ENCODE data around the gene ZNF280D.

The ZNF280D gene

DNA sequence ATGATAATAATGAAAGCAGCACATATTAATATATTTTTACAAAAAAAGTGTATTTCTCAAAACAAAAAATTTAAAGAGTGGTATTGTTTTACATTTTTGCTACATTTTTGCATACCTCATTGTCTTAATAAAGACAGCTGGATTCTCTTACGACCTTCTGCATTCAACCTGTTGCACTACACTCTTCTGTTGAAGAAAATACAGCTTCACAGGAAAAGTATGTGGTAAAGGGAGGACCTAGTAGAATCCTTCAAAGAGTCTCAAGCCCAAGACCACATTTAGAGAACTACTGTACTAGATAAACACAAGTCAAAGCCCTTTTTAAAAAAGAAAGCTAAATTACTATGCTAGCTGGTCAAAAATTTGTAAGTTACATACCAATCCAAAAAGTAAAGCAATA lies 7.9 kb downstream of the ZNF280D start:
- no peak overlapping the region for H3K4me3 ChIP-seq (ENCODE audit: low read length)
- DNase-seq (ENCODE audit: low read depth) = no peak
- TF ChIP-seq CTCF (IDR thresholded peaks at IDR 0.05; ENCODE audit: insufficient read depth, low read depth, low read length, missing control alignments) = no peak

DNA sequence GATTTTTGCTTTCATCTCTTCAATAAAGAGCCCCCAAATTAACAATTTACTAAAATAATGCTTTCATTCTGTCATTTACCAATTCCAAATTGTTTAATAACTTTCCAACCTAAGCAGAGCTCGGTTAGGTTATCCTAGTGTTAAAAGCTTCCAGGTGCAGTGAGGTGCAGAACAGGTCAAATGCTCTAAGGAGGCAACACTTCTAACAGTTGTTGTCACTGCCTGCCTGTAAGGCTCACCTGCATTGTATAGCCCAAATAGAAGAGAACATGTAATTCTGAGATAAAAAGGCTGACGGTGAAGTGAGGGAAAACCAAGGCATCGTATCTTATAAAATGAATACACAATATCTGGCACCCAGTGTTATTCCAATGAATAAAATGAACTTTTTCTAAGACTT lies 9.1 kb downstream of the ZNF280D start:
- no peak for DNase-seq (ENCODE audit: low read depth)
- TF ChIP-seq CTCF (IDR thresholded peaks at IDR 0.05; ENCODE audit: insufficient read depth, low read depth, low read length, missing control alignments) = no peak
- H3K4me3 ChIP-seq (ENCODE audit: low read length) = no peak overlapping the region

DNA sequence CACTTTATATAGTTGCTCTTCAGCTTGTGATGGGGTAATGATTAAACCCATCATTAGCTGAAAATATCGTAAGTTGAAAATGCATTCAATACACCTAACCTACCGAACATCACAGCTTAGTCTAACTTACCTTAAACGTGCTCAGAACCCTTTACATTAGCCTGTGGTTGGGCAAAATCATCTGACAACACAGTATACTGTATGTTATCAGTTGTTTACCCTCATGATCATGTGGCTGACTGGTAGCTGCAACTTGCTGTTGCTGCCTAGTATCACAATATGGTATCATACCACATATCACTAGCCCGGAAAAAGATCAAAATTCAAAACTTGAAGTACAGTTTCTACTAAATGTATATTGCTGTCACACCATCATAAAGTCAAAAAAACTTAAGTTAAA lies 9.5 kb downstream of the ZNF280D start:
- no peak for TF ChIP-seq CTCF (IDR thresholded peaks at IDR 0.05; ENCODE audit: insufficient read depth, low read depth, low read length, missing control alignments)
- no peak for DNase-seq (ENCODE audit: low read depth)

DNA sequence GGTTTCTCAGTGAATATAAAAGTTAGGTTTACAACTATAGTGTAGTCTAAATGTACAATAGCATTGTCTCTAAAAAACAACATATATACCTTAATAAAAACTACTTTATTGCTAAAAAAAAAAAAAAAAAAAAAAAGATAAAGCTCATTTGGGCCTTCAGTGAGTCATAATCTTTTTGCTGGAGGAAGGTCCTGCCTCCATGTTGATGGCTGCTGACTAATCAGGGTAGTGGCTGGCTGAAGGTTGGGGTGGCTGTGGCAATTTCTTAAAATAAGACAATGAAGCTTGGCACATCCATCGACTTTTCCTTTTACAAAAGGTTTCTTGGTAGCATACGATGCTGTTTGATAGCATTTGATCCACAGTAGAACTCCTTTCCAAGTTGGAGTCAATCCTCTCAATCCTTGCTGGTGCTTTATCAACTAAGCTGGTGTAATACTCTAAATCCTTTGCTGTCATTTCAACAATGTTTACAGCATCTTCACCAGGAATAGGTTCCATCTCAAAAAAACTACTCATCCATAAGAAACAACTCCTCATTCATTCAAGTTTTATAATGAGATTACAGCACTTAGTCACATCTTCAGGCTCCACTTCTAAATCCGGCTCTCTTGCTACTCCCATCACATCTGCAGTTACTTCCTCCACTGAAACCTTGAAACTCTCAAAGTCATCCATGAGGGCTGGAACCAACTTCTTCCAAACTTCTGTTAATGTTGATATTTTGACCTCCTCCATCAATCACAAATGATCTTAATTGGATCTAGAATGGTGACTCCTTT lies 13.3 kb downstream of the ZNF280D start:
- no peak for TF ChIP-seq CTCF (IDR thresholded peaks at IDR 0.05; ENCODE audit: insufficient read depth, low read depth, low read length, missing control alignments)
- DNase-seq (ENCODE audit: low read depth) = peak; percentile 36
- no peak overlapping the region for H3K4me3 ChIP-seq (ENCODE audit: low read length)

More for the DNA sequence above, 9.5 kb downstream of the ZNF280D start:
- no peak overlapping the region for H3K4me3 ChIP-seq (ENCODE audit: low read length)

- no peak for DNase-seq (ENCODE audit: low read depth)
- H3K4me3 ChIP-seq (ENCODE audit: low read length) = no peak overlapping the region
- TF ChIP-seq CTCF (IDR thresholded peaks at IDR 0.05; ENCODE audit: insufficient read depth, low read depth, low read length, missing control alignments) = no peak
These were observed 14.2 kb downstream of the ZNF280D start for GRCh38 chr15:56719021-56719612.

GRCh38 chr15:56718560-56718959 lies 14.7 kb downstream of the ZNF280D start:
- no peak for DNase-seq (ENCODE audit: low read depth)
- TF ChIP-seq CTCF (IDR thresholded peaks at IDR 0.05; ENCODE audit: insufficient read depth, low read depth, low read length, missing control alignments) = no peak
- H3K4me3 ChIP-seq (ENCODE audit: low read length) = no peak overlapping the region

DNA sequence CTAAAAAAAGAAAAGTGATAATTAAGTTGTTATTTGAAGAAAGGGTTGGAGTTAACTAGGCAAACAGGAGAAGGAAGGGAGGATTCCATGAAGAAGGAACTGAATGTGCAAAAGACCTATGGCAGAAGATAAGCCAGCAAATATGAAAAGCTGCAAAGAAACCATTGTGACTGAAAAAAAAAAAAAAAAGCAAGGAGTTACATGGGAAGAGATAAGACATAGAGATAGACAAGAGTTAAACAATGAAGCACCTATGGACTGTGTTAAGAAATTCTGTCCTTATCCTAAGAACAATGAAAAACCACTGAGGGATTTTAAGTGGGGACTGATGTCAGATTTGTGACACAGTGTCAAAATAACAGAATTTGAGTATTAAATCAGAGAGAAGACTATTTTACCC lies 17.0 kb downstream of the ZNF280D start:
- H3K4me3 ChIP-seq (ENCODE audit: low read length) = no peak overlapping the region
- DNase-seq (ENCODE audit: low read depth) = no peak
- TF ChIP-seq CTCF (IDR thresholded peaks at IDR 0.05; ENCODE audit: insufficient read depth, low read depth, low read length, missing control alignments) = no peak
